Keratinocyte (primary cell): ENCODE data around the gene CSH1. TPM values are rescaled to one million over a fixed set of nuclear protein-coding genes. Genes with fewer than 3 reads are reported as not detected.
"Not testable (repeated sequence)": the region's sequence is repeated elsewhere in the genome, so short reads cannot be mapped to it uniquely, and the experiment has no call there.

Experiments
- DNase-seq: peaks from one replicate; pipeline ENCODE4 v3.0.0-alpha.2; 2011; ENCODE audit warnings: low read depth, missing footprints, low spot score
- FAIRE-seq: peaks from 2 replicates; lab custom pipeline; 2011; peaks lifted over from hg19 to GRCh38; lab: Jason Lieb, UNC
- H2AFZ ChIP-seq: 2 replicates; pipeline ENCODE4 v1.6.0; 2012; ENCODE audit warnings: low read length, control low read depth, inconsistent platforms; ENCODE audit not compliant: control insufficient read depth
- H3K27ac ChIP-seq: 2 replicates; pipeline ENCODE4 v1.5.1; 2011; ENCODE audit warnings: low read length; ENCODE audit not compliant: control insufficient read depth, insufficient read depth
- H3K27me3 ChIP-seq: 3 replicates; pipeline ENCODE4 v1.6.0; 2011; ENCODE audit warnings: low read length; ENCODE audit not compliant: control insufficient read depth, insufficient read depth; ENCODE audit errors: extremely low read depth
- H3K36me3 ChIP-seq, 2 experiments: 2 replicates in 1 of 2; 3 replicates in 1 of 2; pipeline ENCODE4 v1.5.1; 2011; ENCODE audit warnings: low read length in 2 of 2, mild to moderate bottlenecking in 1 of 2; ENCODE audit not compliant: control insufficient read depth in 2 of 2, insufficient read depth in 2 of 2; ENCODE audit errors: extremely low read depth in 1 of 2
- H3K4me1 ChIP-seq: 3 replicates; pipeline ENCODE4 v1.5.1; 2011; ENCODE audit warnings: low read length; ENCODE audit not compliant: control insufficient read depth, insufficient read depth; ENCODE audit errors: extremely low read depth
- H3K4me2 ChIP-seq: 3 replicates; pipeline ENCODE4 v1.6.0; 2011; ENCODE audit warnings: low read depth, low read length; ENCODE audit not compliant: control insufficient read depth, insufficient read depth; ENCODE audit errors: extremely low read depth
- H3K4me3 ChIP-seq, 3 experiments: fragments of 200-600 bp in 1 of 3; sonication (generic) in 1 of 3; 2 replicates in 2 of 3; 3 replicates in 1 of 3; pipeline ENCODE4 v1.5.1; 2011 to 2016; ENCODE audit warnings: low read length in 3 of 3, mild to moderate bottlenecking in 3 of 3, control low read depth in 2 of 3, inconsistent platforms in 1 of 3, low read depth in 1 of 3, mixed read lengths in 1 of 3, mixed run types in 1 of 3, moderate library complexity in 1 of 3; ENCODE audit not compliant: control insufficient read depth in 2 of 3, insufficient read depth in 2 of 3; ENCODE audit errors: extremely low read depth in 1 of 3
- H3K79me2 ChIP-seq: 2 replicates; pipeline ENCODE4 v1.6.0; 2012; ENCODE audit warnings: low read length; ENCODE audit not compliant: control insufficient read depth, insufficient read depth
- H3K9ac ChIP-seq: 3 replicates; pipeline ENCODE4 v1.6.0; 2011; ENCODE audit warnings: low read length; ENCODE audit not compliant: control insufficient read depth, insufficient read depth; ENCODE audit errors: extremely low read depth
- H3K9me1 ChIP-seq: 3 replicates; pipeline ENCODE4 v1.6.0; 2011; ENCODE audit warnings: low read length; ENCODE audit not compliant: control insufficient read depth, insufficient read depth; ENCODE audit errors: extremely low read depth
- H3K9me3 ChIP-seq: 2 replicates; pipeline ENCODE4 v1.5.1; 2012; ENCODE audit warnings: low read depth, low read length; ENCODE audit not compliant: control insufficient read depth
- H4K20me1 ChIP-seq: 3 replicates; pipeline ENCODE4 v1.6.0; 2011; ENCODE audit warnings: low read length; ENCODE audit not compliant: control insufficient read depth, insufficient read depth; ENCODE audit errors: extremely low read depth
- EZH2 ChIP-seq: IDR thresholded peaks from one replicate; pipeline ENCODE4 v1.6.1; 2012; ENCODE audit warnings: inconsistent platforms, mild to moderate bottlenecking, low read length, moderate library complexity
- dilution Hi-C: fragments of 300-500 bp; cut with MboI; formaldehyde crosslinking; loops from one replicate; pipeline ENCODE4 v1.7.0; 2020; ENCODE audit warnings: low sequenced_read_pairs; ENCODE audit not compliant: extremely low pct_ligation_motif_present
- polyA plus RNA-seq, 5 experiments: library from polyadenylated mRNA; depleted of rRNA in 3 of 5; stranded (reverse) in 3 of 5; stranded (forward) in 1 of 5; unstranded in 1 of 5; fragments of >200 nt; gene quantifications; 1 replicate in 1 of 5; 2 replicates in 3 of 5; 3 replicates in 1 of 5; pipeline versions ENCODE4 v1.2.1 to v1.2.3, GENCODE V29; 2011 to 2012; ENCODE audit warnings: missing spikeins in 2 of 5, low read depth in 1 of 5, low replicate concordance in 1 of 5
- TF ChIP-seq, protein P1 (sequence below), 3 experiments: IDR thresholded peaks in 1 of 3; conservative IDR thresholded peaks in 1 of 3; optimal IDR thresholded peaks in 1 of 3; 2 replicates in 2 of 3; 3 replicates in 1 of 3; pipeline versions ENCODE3 to v1.5.1; 2011; ENCODE audit warnings: low read length in 3 of 3, mild to moderate bottlenecking in 3 of 3, moderate library complexity in 2 of 3, control low read depth in 1 of 3, inconsistent platforms in 1 of 3; ENCODE audit not compliant: insufficient read depth in 2 of 3; ENCODE audit errors: extremely low read depth in 1 of 3

CSH1 gene
- polyA plus RNA-seq, 1 donor (not counting 4 experiments of a cell fraction or from before 2014, with no cell fraction given) = not detected

DNA sequence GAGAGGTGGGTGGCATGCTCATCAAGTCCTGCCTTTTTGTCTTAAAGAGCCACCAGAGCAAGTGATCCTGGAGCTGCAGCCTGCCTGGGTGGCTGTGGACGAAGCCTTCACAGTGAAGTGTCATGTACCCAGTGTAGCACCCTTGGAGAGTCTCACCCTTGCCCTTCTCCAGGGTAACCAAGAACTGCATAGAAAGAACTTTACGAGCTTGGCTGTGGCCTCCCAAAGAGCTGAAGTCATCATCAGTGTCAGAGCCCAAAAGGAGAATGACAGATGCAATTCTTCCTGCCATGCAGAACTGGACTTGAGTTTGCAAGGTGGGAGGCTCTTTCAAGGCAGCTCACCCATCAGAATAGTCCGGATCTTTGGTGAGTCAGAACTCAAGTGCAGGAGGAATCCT is 37.1 kb downstream of the CSH1 start:
- no peaks in the 10 kb centered on the region for H4K20me1 ChIP-seq
- no peaks in the 10 kb centered on the region for H3K9me3 ChIP-seq
- no peak overlapping the region for H3K27ac ChIP-seq
- no peaks in the 10 kb centered on the region for H3K9me1 ChIP-seq
- H3K4me3 ChIP-seq = no peak overlapping the region
- dilution Hi-C loops = no loop called here
- DNase-seq (no peak), FAIRE-seq (no peak)
- H3K4me2 ChIP-seq = no peak overlapping the region
- no peaks in the 10 kb centered on the region for H3K27me3 ChIP-seq
- H3K9ac ChIP-seq = no peak overlapping the region
- no peak overlapping the region for H2AFZ ChIP-seq
- no peaks in the 10 kb centered on the region for H3K36me3 ChIP-seq
- H3K4me1 ChIP-seq = no peaks in the 10 kb centered on the region
- TF ChIP-seq EZH2 = no peak
- TF ChIP-seq, protein P1, sequence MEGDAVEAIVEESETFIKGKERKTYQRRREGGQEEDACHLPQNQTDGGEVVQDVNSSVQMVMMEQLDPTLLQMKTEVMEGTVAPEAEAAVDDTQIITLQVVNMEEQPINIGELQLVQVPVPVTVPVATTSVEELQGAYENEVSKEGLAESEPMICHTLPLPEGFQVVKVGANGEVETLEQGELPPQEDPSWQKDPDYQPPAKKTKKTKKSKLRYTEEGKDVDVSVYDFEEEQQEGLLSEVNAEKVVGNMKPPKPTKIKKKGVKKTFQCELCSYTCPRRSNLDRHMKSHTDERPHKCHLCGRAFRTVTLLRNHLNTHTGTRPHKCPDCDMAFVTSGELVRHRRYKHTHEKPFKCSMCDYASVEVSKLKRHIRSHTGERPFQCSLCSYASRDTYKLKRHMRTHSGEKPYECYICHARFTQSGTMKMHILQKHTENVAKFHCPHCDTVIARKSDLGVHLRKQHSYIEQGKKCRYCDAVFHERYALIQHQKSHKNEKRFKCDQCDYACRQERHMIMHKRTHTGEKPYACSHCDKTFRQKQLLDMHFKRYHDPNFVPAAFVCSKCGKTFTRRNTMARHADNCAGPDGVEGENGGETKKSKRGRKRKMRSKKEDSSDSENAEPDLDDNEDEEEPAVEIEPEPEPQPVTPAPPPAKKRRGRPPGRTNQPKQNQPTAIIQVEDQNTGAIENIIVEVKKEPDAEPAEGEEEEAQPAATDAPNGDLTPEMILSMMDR (optimal IDR thresholded peaks at IDR 0.05 in 1 of 3, IDR thresholded peaks at IDR 0.05 in 1 of 3, conservative IDR thresholded peaks at IDR 0.05 in 1 of 3; ENCODE audit: extremely low read depth in 1 of 3, insufficient read depth in 2 of 3, low read length in 3 of 3) = no peak
- H3K79me2 ChIP-seq = no peaks in the 10 kb centered on the region

DNA sequence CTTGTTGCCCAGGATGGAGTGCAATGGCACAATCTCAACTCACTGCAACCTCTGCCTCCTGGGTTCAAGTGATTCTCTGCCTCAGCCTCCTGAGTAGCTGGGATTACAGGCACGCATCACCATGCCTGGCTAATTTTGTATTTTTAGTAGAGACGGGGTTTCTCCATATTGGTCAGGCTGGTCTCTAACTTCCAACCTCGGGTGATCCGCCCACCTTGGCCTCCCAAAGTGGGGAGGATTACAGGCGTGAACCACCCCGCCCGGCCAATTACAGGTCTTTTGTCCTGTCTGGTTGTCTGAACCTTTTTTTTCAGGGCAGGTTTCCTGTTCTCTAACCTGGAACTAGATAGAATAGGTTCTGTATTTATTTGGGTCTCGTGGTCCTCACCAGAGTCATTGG is 39.9 kb downstream of the CSH1 start:
- dilution Hi-C loops, H4K20me1 ChIP-seq, H3K27ac ChIP-seq, H3K4me1 ChIP-seq, H3K4me2 ChIP-seq, H3K36me3 ChIP-seq, H3K27me3 ChIP-seq, H3K9me1 ChIP-seq, H3K79me2 ChIP-seq, H3K9me3 ChIP-seq, DNase-seq, H2AFZ ChIP-seq, FAIRE-seq, H3K4me3 ChIP-seq, H3K9ac ChIP-seq: not testable (repeated sequence)

DNA sequence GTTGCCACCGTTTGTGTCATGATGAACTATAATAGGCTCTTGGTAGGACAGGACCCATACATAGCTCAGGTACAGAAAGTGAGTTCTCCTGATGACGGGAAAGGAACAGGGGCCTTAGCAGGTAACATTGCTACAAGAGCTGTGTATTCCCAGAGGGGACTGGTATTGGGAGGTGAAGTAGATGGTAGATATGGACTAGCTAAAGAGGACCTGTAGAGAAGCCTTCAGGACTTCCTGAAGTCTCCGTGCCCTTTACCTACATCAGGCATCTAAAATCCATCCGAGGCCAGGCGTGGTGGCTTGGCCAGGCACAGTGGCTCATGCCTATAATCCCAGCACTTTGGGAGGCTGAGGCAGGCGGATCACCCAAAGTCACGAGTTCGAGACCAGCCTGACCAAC is 41.2 kb downstream of the CSH1 start:
- Histone ChIP-seq H3K9ac (no peak overlapping the region), H3K4me2 (no peak overlapping the region), H3K36me3 (no peaks in the 10 kb centered on the region), H2AFZ (no peak overlapping the region), H3K9me1 (no peaks in the 10 kb centered on the region), H4K20me1 (no peaks in the 10 kb centered on the region), H3K4me3 (no peak overlapping the region), H3K27ac (no peak overlapping the region), H3K9me3 (no peaks in the 10 kb centered on the region), H3K4me1 (no peaks in the 10 kb centered on the region), H3K27me3 (peaks cover 4% of the 10 kb centered on the region), H3K79me2 (no peaks in the 10 kb centered on the region)
- DNase-seq (no peak), FAIRE-seq (no peak)
- no peak for TF ChIP-seq EZH2
- TF ChIP-seq, protein P1 (optimal IDR thresholded peaks at IDR 0.05 in 1 of 3, IDR thresholded peaks at IDR 0.05 in 1 of 3, conservative IDR thresholded peaks at IDR 0.05 in 1 of 3; ENCODE audit: extremely low read depth in 1 of 3, insufficient read depth in 2 of 3, low read length in 3 of 3) = no peak
- dilution Hi-C loops = no loop called here
